HG03469 (cell line): ENCODE measurements around the gene TRIM14.
A peak's percentile ranks its signal among the peaks of the same experiment; 100 is the strongest.
"Not testable (repeated sequence)": the region's sequence is repeated elsewhere in the genome, so short reads cannot be mapped to it uniquely, and the experiment has no call there.

Experiments
- ATAC-seq: cut with Tn5 transposase; IDR thresholded peaks from one replicate; pipeline ENCODE4 v1.9.1; 2021; ENCODE audit warnings: mild to moderate bottlenecking, moderate library complexity, moderate number of reproducible peaks; ENCODE audit not compliant: unreplicated experiment

Gene TRIM14

DNA sequence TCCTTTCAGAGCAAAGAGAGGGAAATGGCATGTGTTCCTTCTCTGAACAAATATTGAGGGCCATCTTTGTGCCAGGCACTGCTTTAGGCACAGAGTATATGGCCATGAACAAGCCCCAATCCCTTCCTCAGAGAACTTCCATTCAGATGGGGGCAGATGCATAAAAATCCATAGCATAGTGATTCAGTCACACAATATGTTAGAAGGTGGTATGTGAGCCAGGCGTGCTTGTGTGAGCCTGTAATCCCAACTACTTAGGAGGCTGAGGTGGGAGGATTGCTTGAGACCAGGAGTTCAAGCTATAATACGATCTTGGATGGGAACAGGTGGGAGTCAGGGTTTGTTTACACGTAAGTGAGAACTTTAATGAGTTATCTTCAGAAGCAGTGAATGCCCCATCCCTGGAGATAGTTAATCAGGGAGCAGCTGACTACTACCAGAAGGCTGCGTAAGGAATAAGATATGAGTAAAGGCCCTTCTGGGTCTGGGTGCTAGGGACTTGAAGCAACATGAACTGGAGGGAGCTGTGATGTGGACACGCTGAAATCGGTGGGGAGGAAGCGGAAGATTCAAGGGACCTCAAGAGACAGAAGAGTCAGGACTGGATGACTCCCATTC lies 35.3 kb downstream of the TRIM14 start:
- ATAC-seq, result no peak

DNA sequence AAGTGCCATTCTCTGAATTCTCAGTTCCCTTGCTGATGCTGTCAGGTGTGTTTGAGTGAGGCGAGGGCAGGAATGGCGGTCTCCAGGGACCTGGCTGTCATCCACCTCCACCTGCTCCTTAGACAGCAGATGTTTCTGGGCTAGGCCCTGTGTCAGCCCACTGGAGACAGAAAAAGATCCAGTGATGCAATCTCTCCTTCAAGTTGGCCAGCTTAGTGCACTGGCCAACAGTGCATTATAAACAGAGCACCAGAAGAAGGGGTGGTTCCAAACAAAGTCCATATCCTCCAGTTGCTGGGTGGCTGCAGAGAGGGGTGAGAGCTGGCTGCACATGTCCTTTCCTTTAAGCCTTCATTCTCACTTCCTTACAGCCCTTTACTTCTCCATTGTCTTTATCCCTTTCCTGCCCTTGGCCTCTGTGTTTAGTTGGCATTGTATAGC lies 35.9 kb downstream of the TRIM14 start:
- ATAC-seq, result no peak

DNA sequence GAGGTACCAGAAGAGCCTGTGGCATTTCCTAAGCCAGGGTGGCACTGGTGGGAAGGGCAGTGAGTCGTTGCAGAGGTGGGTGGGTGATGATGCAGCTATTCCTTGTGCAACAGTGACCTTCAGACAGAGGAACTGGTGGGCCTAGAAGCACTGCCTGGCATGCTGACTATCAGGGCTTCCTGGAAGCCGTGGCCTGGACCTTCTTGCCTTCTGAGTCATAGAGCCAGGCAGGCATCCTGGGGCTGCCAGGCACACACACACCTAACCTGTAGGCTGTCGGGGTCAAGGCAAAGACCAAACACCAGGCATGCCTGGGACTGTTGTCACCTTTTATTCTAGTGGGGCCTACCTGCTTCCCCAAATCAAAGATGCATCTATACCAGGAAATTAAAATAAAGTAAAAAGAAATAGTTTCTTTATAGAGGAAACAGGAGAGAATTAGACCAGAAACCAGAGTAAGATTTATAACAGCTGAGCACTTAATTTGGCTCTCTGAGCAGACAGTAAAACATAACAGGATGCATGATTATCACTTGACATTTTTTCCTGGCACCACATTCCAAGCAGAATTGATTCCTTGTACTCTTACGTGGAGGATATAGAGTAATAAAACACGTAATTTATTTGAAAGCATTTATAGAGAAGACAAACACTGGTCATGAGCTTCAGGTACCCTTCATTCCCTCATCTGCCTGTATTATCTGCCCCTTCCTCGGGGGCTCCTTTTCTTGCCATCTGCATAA lies 37.4 kb downstream of the TRIM14 start:
- no peak for ATAC-seq

DNA sequence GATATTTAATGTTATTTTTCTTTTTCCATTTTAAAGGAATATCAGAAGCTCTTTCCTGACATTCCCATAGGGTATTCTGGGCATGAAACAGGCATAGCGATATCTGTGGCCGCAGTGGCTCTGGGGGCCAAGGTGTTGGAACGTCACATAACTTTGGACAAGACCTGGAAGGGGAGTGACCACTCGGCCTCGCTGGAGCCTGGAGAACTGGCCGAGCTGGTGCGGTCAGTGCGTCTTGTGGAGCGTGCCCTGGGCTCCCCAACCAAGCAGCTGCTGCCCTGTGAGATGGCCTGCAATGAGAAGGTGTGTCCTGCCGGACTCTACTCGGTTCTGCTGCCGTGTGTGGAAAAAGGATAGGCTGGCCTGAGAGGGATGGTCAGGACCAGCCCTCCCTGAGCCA lies 38.2 kb downstream of the TRIM14 start:
- no peak for ATAC-seq

DNA sequence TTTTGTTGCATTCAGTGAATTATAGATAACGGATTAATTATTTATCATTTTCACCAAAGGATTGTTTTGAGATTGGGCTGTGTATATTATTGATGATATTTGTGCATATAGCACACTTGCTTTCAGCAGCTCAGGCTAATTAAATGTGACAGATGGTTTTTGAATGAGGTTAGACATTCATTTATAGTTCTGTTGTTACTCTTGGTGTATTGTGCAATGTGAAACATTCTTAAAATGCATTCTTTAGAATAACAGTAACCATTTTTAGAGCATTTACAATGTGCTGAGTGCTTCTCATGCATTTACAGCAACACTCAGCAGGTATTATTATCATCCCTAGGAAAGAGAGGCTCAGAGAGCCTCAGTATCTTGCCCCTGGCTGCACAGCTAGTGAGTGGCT lies 38.7 kb downstream of the TRIM14 start:
- ATAC-seq, result no peak

DNA sequence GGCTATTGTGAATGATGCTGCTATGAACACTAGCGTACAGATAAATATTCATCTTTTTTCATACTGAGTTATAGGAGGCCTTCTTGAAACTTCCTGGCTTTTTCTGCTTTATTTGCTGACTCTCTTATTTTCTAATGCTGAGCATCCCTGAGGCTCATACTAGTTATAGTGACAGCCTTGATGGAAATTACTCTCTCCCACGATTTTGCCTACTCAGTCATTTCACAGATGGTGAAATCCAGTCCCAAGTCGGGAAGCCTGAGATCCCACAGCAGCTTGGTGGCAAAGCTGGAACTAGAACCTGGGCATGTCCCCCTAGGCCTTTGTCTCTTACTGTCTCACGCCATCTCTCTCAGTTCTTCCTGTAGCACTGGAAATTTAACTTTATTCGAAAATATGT lies 40.1 kb downstream of the TRIM14 start:
- no peak for ATAC-seq

DNA sequence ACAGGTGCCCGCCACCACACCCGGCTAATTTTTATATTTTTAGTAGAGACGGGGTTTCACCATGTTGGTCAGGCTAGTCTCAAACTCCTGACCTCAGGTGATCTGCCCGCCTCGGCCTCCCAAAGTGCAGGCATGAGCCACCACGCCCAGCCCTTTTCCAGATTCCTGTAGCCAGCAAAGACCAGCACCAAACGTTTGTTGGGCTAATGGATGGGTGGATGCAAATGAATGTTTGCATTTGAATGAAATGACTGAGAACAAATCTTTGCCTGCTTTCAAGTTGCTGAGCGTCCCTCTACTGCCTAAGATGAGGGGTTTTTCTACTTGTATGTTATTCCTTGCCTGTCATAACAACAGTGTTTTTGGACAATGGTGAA lies 42.5 kb downstream of the TRIM14 start:
- not testable (repeated sequence) for ATAC-seq

DNA sequence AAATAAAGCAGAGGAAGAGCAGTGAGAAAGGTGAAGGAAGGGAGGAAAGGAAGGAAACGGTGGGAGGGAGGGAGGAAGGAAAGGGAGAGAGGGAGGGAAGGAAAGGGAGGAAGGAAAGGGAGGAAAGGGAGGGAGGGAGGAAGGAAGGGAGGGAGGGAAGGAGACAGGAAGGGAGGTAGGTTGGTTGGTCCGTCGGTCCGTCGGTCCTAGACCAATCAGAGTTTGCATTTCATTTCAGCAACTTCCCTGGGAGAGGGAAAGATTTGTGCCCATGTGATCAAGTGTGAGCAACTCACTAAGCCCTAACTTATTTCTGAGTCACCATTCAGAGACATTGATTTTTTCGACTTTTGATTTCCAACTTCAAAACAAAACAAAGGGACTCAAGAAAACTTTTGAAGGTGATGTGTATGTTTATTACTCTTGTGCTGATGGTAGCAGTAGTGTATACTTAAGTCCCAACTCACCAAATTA lies 43.7 kb downstream of the TRIM14 start:
- no peak for ATAC-seq

DNA sequence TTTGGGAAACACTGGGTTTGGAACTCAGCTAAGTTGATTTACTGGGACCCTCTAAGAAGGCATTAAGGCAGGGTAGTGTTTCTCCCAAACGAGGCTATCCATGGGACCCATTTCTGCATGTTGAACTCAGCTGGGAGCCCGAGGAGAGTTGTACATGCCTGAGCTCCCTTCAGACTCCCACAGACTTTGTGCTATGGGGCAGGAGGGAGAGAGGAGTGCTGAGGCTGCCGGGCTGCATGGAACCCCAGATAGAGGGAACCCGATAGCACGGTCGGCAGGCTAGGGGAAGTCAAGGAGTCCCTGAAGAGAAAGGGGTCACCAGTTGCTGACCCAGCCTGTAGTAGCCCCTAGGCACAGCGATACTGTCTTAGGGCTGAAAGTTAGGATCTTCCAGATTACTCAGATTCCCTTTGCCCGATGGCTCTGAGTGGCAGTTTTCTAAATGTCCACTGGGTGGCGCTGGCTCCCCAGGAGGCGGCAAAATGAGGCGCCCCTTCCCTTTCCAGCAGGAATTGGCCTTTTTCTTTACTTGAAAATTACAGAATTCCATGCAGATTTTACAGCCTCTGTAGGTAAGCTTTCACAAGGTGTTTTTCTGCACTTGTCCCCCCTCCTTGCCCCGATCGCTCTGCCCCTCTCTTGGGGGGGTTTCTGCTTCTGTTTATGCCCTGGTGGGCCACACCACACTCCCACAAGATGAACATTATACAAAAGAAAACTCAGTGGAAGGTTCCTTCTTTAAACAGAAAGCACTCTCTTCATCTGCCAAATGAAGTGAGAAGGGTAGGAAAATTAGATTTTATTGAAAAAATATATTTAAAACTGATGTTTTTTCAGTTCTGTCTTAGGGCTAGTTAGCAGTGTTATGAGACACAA lies 44.7 kb downstream of the TRIM14 start:
- ATAC-seq, result no peak

DNA sequence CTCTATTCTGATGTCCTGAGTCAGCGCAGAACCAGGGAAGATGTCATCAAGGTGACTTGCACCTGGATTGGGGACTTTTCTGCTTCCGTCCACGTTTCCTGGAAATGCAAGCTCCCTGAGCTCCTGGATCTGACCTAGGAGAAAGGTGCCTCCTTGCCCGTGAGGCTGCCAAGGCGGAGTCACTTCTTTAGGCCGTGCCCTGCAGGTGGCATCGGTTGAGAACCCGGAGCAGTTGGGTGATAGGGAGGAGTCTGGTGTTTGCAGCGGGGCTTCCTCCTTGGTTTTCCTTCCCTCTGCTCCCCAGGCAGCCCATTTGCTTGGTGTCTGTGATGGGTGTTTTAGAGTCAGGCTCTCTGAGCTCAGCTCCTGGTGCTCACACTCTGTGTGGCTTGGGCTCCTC lies 47.3 kb downstream of the TRIM14 start:
- no peak for ATAC-seq

DNA sequence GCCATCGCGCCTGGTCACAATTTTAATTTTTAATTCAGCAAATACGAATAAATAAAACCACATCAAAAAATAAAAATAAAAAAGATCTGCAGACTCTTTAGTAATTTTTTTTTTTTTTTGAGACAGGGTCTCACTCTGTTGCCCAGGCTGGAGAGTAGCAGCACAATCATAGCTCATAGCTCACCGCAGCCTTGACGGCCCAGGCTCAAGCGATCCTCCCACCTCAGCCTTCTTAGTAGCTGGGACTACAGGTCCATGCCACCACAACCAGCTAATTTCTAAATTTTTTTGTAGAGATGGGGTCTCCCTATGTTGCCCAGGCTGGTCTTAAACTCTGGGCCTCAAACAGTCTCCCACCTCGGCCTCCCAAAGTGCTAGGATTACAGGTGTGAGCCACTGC lies 48.3 kb downstream of the TRIM14 start:
- no peak for ATAC-seq

DNA sequence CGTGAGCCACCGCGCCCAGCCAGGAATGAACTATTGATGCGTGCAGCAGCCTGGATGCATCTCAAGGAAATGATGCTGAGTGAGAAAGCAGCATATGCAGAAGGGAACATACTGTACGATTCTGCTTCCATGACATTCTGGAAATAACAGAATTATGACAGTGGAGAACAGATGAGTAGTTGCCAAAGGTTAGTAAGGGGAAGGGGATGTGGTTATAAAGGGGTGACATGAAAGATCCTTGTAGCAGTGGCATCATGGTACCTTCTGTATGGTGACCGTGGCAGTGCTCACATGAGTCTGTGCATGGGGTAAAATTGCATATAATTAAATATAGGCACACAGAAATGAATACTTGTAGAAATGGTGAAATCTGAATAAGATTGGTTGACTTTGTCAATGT lies 49.5 kb downstream of the TRIM14 start:
- ATAC-seq, result no peak

DNA sequence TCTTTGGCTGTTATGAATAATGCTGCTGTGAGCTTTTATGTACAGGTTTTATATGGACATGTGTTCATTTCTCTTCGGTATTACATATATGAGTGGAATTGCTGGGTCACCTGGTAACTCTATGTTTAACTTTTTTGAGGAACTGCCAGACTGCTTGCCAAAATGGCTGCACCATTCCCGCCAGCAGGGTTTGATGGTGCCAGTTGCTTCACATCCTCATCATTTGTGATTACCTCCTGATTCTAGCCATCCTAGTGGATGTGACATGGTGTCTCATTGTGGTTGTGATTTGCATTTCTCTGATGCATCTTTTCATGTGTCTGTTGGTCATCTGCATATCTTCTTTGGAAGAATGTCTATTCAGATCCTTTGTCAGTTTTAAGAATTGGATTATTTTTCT lies 51.8 kb downstream of the TRIM14 start:
- no peak for ATAC-seq

DNA sequence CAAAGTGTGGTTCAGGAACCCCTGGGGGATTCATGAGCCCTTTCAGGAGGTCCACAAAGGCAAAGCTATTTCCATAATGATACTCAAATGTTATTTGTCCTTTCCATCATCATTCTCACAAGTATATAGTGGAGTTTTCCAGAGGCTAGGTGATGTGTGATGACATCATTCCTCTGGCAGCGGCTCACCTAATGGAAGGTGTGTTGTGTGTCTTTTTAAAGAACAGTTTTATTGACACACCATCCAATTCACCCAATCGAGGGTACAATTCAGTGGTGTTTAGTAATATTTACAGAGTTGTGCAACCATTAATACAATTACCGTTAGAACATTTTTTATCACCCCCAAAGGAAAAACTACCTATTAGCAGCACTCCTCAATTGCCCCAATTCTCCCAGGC lies 52.8 kb downstream of the TRIM14 start:
- ATAC-seq, result no peak

DNA sequence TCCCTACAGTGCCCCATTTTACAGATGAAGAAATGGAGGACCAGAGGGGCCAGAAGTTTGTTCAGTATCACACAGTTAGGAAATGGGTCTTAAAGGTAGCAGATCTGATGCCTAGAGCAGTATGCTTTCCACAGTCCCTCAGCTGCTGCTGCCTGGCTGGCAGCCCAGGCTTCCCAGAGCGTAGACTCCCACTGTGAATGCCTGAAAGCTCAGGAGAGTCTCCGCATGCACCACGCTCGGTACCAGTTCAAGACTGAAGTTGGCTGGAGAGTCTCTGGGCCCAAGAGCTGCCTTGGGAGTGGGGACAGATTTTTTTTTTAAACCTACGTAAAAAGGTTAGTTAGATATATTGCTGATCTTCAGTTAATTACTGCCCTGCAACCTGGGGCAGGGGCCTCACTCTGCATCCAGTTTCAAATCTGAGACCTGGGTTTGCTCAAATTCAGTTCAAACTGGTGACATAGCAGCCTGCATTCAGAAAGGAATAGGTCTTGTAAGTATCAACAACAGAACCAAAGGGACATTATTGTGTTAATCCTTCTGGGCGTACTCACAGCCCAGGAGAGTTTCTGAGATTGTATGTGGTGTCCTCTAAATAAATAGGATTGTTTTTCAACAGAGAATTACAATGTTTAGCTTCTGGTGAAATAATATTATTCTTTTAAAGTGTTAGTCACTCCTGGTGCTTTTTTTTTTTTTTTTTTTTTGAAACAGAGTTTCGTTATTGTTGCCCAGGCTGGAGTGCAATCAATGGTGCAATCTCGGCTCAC lies 54.2 kb downstream of the TRIM14 start:
- ATAC-seq, result no peak

DNA sequence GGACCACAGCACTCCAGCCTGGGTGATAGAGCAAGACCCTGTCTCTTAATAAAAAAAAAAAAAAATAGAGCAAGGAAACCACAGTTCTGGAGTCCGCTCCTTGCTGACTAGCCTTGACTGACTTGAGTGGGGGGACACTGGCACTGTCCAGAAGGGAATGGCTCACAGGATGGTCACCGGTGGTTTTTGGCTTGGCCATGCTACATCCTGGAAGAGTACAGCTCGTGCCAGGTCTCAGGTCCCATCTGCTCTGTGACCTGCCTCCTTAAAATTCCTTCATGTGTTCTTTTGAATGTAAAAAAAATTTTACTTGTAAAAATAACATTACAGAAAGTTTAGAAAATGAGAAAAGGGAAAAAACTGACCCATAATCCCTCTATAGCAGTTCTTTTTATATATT lies 56.9 kb downstream of the TRIM14 start:
- no peak for ATAC-seq

DNA sequence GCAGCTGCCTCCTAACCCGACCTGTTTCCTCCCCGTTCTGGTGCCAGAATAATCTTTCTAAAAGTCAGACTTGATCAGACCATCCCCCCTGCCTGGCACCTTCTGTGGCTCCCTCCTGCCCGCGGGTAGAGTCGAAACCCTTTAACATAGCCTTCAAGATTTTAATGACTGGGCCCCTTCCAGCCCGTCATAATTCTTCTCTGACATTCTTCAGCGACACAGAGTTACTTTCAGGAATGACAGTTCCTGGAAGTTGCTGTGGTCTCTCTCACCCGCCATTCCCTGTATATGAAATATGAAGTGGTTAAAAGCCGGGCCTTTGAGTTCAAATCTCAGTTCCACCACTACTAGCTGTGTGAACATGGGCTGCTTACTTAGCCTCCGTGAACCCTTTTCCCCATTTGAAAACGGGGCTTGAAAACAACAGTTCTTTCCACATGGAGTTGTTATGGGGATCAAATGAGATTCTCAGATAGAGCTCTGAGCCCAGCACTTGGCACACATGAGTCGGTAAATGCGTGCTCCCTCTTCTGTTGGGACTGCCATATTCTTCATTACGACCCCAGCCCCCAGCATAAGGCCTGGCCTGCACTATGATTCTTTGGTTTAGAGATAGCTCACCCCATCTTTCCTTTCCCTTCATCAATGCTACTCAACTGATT lies 61.8 kb downstream of the TRIM14 start:
- ATAC-seq, result no peak

DNA sequence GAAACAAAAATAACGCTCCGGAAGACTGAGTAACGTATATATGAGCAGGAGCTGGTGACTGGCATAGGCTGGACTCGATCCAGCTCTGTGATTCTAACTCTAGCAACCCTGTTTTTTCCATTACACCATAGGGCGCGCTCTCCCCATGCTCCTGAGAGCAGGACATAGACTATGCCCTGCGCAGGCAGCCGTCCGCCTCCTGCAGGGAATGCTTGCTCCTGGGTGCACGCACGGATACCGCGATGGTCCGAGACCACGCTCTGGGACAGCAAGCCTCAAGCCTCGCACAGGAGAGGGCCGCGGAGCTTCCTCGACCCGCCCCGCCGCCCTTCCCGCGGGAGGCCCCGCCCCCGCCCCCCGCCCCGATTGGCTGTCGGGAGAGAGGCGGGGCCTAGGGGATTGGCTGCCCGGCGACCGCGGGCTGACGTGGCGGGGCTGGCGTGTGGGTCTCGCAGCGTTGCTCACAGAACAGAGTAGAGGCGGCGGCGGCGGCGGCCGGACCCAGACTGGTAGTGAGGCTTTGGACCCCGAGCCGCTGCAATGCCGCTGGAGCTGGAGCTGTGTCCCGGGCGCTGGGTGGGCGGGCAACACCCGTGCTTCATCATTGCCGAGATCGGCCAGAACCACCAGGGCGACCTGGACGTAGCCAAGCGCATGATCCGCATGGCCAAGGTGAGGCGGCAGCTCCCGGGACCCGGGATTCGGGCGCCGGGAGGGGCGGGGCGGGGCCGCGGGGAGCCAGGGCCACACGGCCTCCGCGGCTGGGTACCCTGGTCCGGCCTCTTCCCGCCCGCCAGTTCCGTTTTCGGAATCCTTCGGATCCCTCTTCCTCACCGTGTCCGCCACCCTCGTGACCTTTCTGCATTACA lies 62.5 kb downstream of the TRIM14 start, which contains the start of gene NANS:
Gene NANS (plus strand): TSS at position 464 of the 869 bp plus-strand sequence. CDS start 77 bp downstream, at position 541.
- ATAC-seq, result peak; percentile 82

DNA sequence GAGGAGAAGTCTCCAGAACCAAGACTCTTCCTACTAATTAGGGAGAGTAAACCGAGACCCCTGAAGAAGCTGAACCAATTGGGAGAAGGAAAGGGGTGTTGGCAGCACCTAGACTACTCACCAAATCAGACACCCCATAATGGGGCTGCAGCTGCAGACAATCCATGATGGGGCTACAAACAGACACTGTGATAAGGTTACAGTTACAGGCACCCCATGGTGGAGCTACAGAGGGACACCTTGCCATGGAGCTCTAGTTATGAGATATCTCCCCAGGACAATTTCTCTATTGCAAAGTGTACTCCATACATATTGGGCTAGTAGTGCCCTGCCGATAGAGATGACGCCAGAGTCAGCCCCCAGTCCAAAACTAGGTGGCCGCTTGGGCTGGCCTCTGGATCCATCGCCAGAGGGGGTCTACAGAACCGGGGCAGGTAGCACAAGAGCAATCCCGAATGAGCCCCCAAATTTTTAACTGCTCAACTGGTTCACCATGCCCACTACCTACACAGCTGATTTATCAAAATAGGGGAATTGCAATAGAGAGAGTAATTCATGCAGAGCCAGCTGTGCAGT lies 64.6 kb downstream of the TRIM14 start:
- ATAC-seq, result no peak
